ENCODE measurements around the gene GNAI3.
A peak's percentile ranks its signal among the peaks of the same experiment; 100 is the strongest.

DNA sequence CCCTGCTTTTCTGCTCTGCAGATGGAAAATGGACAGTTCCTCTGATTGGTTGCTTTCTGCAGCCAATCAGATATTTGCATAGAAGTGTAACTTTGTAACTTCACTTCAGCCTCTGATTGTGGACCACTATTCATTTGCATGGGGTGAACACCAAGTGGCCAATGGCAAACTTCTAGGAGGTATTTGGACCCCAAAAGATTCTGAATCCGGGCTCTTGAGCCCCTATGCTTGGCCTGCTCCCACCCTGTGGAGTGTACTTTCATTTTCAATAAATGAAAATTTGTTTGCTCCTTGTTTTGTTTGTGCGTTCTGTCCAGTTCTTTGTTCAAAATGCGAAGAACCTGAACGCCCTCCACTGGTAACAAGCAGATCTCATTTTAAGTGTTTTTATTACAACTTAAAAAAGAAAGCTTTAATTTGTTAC lies 101.1 kb downstream of the GNAI3 start:
- TF ChIP-seq CTCF (IDR thresholded peaks at IDR 0.05; ENCODE audit: insufficient read depth, low read length, poor library complexity, severe bottlenecking) (peak; percentile 55), EZH2phosphoT487 (conservative IDR thresholded peaks at IDR 0.05; ENCODE audit: low read length) (no peak)

All from SU-DHL-6 (cell line).